Stomach (tissue), 9 donors: ENCODE data around the gene FYCO1. TPM values are rescaled to one million over a fixed set of nuclear protein-coding genes. Genes with fewer than 3 reads are reported as not detected.

Source experiments
- DNase-seq, 2 donors: peaks; one replicate each; pipeline versions ENCODE4 v3.0.0 to v3.0.0-alpha.2; 2013 to 2019
- H3K27ac ChIP-seq, 5 donors: fragments of 200-600 bp in 4 of 5; sonication (generic) in 4 of 5; one replicate each; pipeline ENCODE4 v1.5.1; 2013 to 2019; ENCODE audit warnings: mild to moderate bottlenecking in 1 of 5, moderate library complexity in 1 of 5
- H3K27me3 ChIP-seq, 3 donors: fragments of 200-600 bp; sonication (generic); one replicate each; pipeline ENCODE4 v1.5.1; 2017 to 2019; ENCODE audit warnings: mixed run types in 1 of 3
- H3K36me3 ChIP-seq, 4 donors: fragments of 200-600 bp; sonication (generic); 1 replicate in 3 of 4; 2 replicates in 1 of 4; pipeline ENCODE4 v1.5.1; 2016 to 2019
- H3K4me1 ChIP-seq, 4 donors: fragments of 200-600 bp; sonication (generic); one replicate each; pipeline ENCODE4 v1.5.1; 2016 to 2019
- H3K4me3 ChIP-seq, 4 donors: fragments of 200-600 bp; sonication (generic) in 3 of 4; one replicate each; pipeline ENCODE4 v1.5.1; 2016 to 2019; ENCODE audit warnings: mild to moderate bottlenecking in 1 of 4
- H3K9me3 ChIP-seq, 4 donors: fragments of 200-600 bp; sonication (generic); one replicate each; pipeline ENCODE4 v1.5.1; 2016 to 2019
- EP300 ChIP-seq: sonication (generic); formaldehyde crosslinking; IDR thresholded peaks from one replicate; pipeline ENCODE4 v1.6.1; 2017; ENCODE audit warnings: antibody characterized with exemption
- POLR2A ChIP-seq, 4 donors: fragments of 450-650 bp; IDR thresholded peaks; one replicate each; pipeline ENCODE4 v1.6.1; 2016; ENCODE audit warnings: antibody characterized with exemption in 4 of 4, control low read depth in 2 of 4, mild to moderate bottlenecking in 1 of 4, moderate library complexity in 1 of 4
- POLR2AphosphoS5 ChIP-seq, 3 donors: sonication (generic); formaldehyde crosslinking; IDR thresholded peaks; one replicate each; pipeline ENCODE4 v1.6.1; 2016; ENCODE audit warnings: antibody characterized with exemption in 3 of 3
- WGBS, 5 donors: extraction: QIAGEN DNeasy Blood & Tissue Kit in 3 of 5; methylation state at CpG; one replicate each; pipeline versions ENCODE4 v1.1.5 to v1.1.7; 2013 to 2018; 5-methylcytosine and 5-hydroxymethylcytosine counted together
- intact Hi-C: fragments of 100-400 bp; cut with DNase I; formaldehyde crosslinking; loops from one replicate; pipeline ENCODE4 v1.15.1; 2023; ENCODE audit warnings: low total_unique reads
- polyA plus RNA-seq, 3 donors: library from polyadenylated mRNA; stranded (reverse); fragments of 200-250 nt; gene quantifications; one replicate each; pipeline ENCODE4 v1.2.3, GENCODE V29; 2013
- total RNA-seq, 5 donors: library from RNA; depleted of rRNA; stranded (reverse); fragments of >200 nt; gene quantifications; one replicate each; pipeline versions ENCODE4 v1.1.0 to v1.2.3, GENCODE V29; 2014 to 2016
- TF ChIP-seq, protein P1 (sequence below), 7 experiments: fragments of 450-650 bp in 4 of 7; fragments of 200-600 bp in 3 of 7; sonication (generic) in 3 of 7; IDR thresholded peaks; one replicate each; pipeline ENCODE4 v1.5.1; 2016 to 2019; ENCODE audit warnings: antibody characterized with exemption in 7 of 7, control low read depth in 2 of 7, mild to moderate bottlenecking in 1 of 7
- donor health status: healthy with polysubstance abuse.
- donor health status: Bipolar disorder and iron deficiency.
- donor health status: healthy.

The FYCO1 gene
- total and polyA plus RNA-seq, 8 donors = 10.7 to 97.4 (median 25.3) TPM

DNA sequence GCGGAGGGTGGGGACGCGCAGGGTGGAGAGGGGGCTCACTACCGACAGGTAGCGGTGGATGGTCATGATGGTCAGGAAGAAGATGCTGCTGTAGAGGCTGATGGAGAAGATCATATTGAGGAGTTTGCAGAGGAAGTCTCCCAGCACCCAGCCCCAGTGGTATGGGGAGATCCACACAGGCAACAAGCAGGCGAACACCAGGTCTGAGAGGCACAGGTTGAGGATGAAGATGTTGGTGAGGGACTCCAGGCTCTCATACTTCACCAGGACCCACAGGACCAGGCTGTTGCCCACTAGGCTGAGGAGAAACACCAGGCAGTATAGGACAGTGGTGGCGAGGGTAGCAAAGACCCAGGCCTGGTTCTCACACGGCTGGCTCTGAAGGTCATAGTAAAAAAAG is 25.9 kb upstream of the FYCO1 start:
- H3K36me3 ChIP-seq = no peaks in the 10 kb centered on the region
- WGBS, 5 donors = 94 to 99% (median 97%) methylated on average over 8 of the region's 8 CpGs
- no peaks in the 10 kb centered on the region for H3K27me3 ChIP-seq
- TF ChIP-seq EP300 = no peak
- TF ChIP-seq, protein P1, sequence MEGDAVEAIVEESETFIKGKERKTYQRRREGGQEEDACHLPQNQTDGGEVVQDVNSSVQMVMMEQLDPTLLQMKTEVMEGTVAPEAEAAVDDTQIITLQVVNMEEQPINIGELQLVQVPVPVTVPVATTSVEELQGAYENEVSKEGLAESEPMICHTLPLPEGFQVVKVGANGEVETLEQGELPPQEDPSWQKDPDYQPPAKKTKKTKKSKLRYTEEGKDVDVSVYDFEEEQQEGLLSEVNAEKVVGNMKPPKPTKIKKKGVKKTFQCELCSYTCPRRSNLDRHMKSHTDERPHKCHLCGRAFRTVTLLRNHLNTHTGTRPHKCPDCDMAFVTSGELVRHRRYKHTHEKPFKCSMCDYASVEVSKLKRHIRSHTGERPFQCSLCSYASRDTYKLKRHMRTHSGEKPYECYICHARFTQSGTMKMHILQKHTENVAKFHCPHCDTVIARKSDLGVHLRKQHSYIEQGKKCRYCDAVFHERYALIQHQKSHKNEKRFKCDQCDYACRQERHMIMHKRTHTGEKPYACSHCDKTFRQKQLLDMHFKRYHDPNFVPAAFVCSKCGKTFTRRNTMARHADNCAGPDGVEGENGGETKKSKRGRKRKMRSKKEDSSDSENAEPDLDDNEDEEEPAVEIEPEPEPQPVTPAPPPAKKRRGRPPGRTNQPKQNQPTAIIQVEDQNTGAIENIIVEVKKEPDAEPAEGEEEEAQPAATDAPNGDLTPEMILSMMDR (IDR thresholded peaks at IDR 0.05) = no peak
- TF ChIP-seq POLR2AphosphoS5 (IDR thresholded peaks at IDR 0.05) = no peak
- TF ChIP-seq POLR2A (IDR thresholded peaks at IDR 0.05) = no peak
- H3K4me3 ChIP-seq = no peak overlapping the region
- no peak overlapping the region for H3K27ac ChIP-seq
- no peak for DNase-seq
- intact Hi-C loops = no loop called here
- no peaks in the 10 kb centered on the region for H3K9me3 ChIP-seq
- H3K4me1 ChIP-seq = no peaks in the 10 kb centered on the region

DNA sequence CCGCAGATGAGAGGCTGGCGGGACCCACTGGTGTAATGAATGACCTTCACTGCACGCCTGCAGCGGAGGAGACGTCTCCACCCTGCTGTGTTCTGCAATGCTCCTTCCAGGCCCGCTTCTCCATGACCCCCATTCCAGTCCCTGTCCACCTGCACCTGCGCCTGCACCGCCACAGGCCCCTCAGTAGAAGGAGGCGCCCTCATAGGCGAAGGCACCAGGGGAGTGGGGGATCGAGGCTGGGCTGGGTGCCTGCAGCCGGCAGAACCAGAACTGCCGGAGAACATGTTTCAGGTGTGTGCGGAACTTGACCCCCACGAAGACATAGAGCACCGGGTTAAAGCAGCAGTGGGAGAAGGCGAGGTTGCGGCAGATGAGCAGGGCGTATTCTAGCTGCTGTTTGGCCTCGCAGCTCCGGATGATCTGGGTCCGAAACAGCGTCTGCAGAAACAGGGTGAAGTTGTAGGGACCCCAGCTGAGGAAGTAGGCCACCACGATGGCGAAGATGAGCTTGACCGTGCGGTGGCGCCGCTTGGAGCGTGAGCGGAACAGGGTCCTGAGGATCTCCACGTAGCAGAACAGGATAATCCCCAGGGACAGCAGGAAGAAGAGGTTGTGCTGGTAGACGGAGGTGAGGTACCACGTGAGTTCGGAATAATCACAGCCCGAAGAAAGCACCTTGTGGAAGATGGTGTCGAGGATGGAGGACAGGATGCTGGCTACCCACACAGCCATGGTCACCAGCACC is 25.3 kb upstream of the FYCO1 start:
- Histone ChIP-seq H3K4me3 (no peak overlapping the region), H3K27ac (no peak overlapping the region), H3K9me3 (no peaks in the 10 kb centered on the region), H3K4me1 (no peaks in the 10 kb centered on the region), H3K36me3 (no peaks in the 10 kb centered on the region), H3K27me3 (no peaks in the 10 kb centered on the region)
- DNase-seq = no peak
- TF ChIP-seq, protein P1 (IDR thresholded peaks at IDR 0.05) = no peak
- no peak for TF ChIP-seq POLR2A (IDR thresholded peaks at IDR 0.05)
- TF ChIP-seq EP300 = no peak
- no peak for TF ChIP-seq POLR2AphosphoS5 (IDR thresholded peaks at IDR 0.05)
- 96 to 97% (median 97%) methylated on average over 37 of the region's 37 CpGs for WGBS, 5 donors
- intact Hi-C loops = no loop called here

DNA sequence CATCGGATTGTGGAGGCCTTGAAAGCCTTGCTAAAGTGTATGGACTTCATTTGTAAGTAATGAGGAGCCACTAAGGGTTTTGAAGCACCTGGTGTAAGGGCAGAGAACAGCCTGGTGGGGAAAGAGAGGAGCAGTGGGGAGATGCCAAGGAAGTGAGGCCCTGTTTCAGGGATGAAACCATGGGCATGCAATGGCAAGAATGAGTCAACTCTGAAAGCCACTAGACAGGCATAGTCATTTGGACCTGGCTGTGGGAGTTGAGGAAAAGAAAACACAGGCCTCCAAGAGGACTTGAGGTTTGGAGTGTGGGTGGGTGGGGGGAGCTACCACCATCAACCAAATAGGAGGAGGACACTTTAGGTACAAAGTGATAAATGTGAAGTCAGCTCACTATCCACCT is 24.1 kb upstream of the FYCO1 start:
- 96 to 100% (median 97%) methylated on average over 1 of the region's 1 CpG for WGBS, 5 donors
- Histone ChIP-seq H3K36me3 (no peaks in the 10 kb centered on the region), H3K4me3 (no peak overlapping the region), H3K27ac (no peak overlapping the region), H3K9me3 (no peaks in the 10 kb centered on the region), H3K4me1 (no peaks in the 10 kb centered on the region), H3K27me3 (no peaks in the 10 kb centered on the region)
- no peak for DNase-seq
- TF ChIP-seq POLR2A (IDR thresholded peaks at IDR 0.05) = no peak
- TF ChIP-seq POLR2AphosphoS5 (IDR thresholded peaks at IDR 0.05) = no peak
- no peak for TF ChIP-seq EP300
- TF ChIP-seq, protein P1 (IDR thresholded peaks at IDR 0.05) = no peak
- intact Hi-C loops = no loop called here

DNA sequence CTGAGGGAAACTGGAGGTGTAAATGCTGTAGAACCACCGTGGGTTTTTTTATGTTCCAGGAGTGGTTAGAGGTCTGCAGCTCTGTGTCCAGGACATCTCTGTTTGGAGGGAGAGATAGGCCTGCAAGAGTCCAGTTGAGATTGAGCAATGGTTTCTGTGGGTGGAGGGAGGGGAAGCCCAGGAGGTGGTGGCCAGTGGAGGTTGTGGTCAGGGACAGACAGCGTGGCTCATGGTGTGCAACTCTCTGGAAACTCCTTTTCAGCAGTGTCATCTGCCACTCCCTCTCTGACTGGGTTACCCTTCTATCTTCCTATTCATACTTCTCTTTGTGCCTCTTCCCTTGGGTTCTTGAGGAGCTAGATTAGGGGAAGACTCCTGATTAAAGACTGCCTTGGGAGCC is 22.1 kb upstream of the FYCO1 start:
- WGBS, 5 donors = 52 to 88% (median 72%) methylated on average over 2 of the region's 2 CpGs
- no peak for DNase-seq
- no peak overlapping the region for H3K27ac ChIP-seq
- intact Hi-C loops = no loop called here
- no peaks in the 10 kb centered on the region for H3K36me3 ChIP-seq
- no peak overlapping the region for H3K4me3 ChIP-seq
- H3K9me3 ChIP-seq = no peaks in the 10 kb centered on the region
- no peaks in the 10 kb centered on the region for H3K27me3 ChIP-seq
- H3K4me1 ChIP-seq = no peaks in the 10 kb centered on the region
- no peak for TF ChIP-seq POLR2A (IDR thresholded peaks at IDR 0.05)
- TF ChIP-seq EP300 = no peak
- TF ChIP-seq, protein P1 (IDR thresholded peaks at IDR 0.05) = no peak
- no peak for TF ChIP-seq POLR2AphosphoS5 (IDR thresholded peaks at IDR 0.05)
